Measurements from ENCODE around the gene OLA1. TPM values are rescaled to one million over a fixed set of nuclear protein-coding genes. Genes with fewer than 3 reads are reported as not detected.

The OLA1 gene
- total and polyA plus RNA-seq, 2 donors (not counting 1 experiment from before 2014, with no cell fraction given): 13.9 to 47.7 TPM

- no peak overlapping the region for H2AFZ ChIP-seq (ENCODE audit: insufficient read depth, low read depth, low read length, poor library complexity, severe bottlenecking)
- no peak overlapping the region for H3K4me2 ChIP-seq (replicated peaks; ENCODE audit: low read depth, low read length, poor library complexity, severe bottlenecking)
- 93% methylated on average over 3 of the region's 3 CpGs for WGBS (ENCODE audit: insufficient coverage)
- no peak overlapping the region for H3K4me3 ChIP-seq (ENCODE audit: control extremely low read depth in 1 of 5, extremely low read depth in 1 of 5, insufficient read depth in 1 of 5, low read depth in 2 of 5, low read length in 4 of 5)
- intact Hi-C loops (cut with micrococcal nuclease): loop anchor here (10.0 kb wide), 1 partner anchor 251 kb away; no protein-coding TSS in a partner anchor
- CTCF ChIA-PET: no interaction called here
- peaks cover 2 to 11% of the 10 kb centered on the region in 2 experiments for H3K36me3 ChIP-seq (replicated peaks in 1 of 2; ENCODE audit: control extremely low read depth in 1 of 2, control insufficient read depth in 1 of 2, extremely low read depth in 1 of 2, insufficient read depth in 2 of 2, low read length in 1 of 2)
- no peaks in the 10 kb centered on the region for H3K9me3 Mint-ChIP-seq (ENCODE audit: insufficient read depth)
- H3K4me3 Mint-ChIP-seq: no peak overlapping the region
- POLR2A ChIA-PET: no interaction called here
- H3K27ac ChIP-seq (ENCODE audit: low read length in 2 of 2): no peak overlapping the region
- peaks cover 26% of the 10 kb centered on the region for H3K4me1 Mint-ChIP-seq
- peaks cover 86% of the 10 kb centered on the region for H3K79me2 ChIP-seq (ENCODE audit: control insufficient read depth, insufficient read depth, low read length)
- H4K20me1 ChIP-seq (ENCODE audit: control insufficient read depth, insufficient read depth, low read length, poor library complexity, severe bottlenecking): peaks cover 13% of the 10 kb centered on the region
- no peaks in the 10 kb centered on the region for H3K27me3 ChIP-seq (replicated peaks in 1 of 4; ENCODE audit: control extremely low read depth in 1 of 4, control insufficient read depth in 3 of 4, insufficient read depth in 4 of 4, low read length in 3 of 4)
- peaks cover 7 to 12% of the 10 kb centered on the region in 2 donors for H3K4me1 ChIP-seq (ENCODE audit: control insufficient read depth in 2 of 2, insufficient read depth in 2 of 2, low read length in 2 of 2)
- ATAC-seq (ENCODE audit: low read depth): no peak
- H3K27ac Mint-ChIP-seq: no peak overlapping the region
- no peak for DNase-seq
- no peak overlapping the region for H3K9ac ChIP-seq (ENCODE audit: low read length)
- no peak for TF ChIP-seq EZH2 (IDR thresholded peaks at IDR 0.05; ENCODE audit: borderline replicate concordance, insufficient read depth, low read depth, low read length, poor library complexity, severe bottlenecking)
- TF ChIP-seq CTCF (IDR thresholded peaks at IDR 0.05): no peak
- no peaks in the 10 kb centered on the region for H3K9me3 ChIP-seq (ENCODE audit: control extremely low read depth in 1 of 3, control insufficient read depth in 2 of 3, insufficient read depth in 1 of 3, low read length in 2 of 3)
- no peaks in the 10 kb centered on the region for H3K27me3 Mint-ChIP-seq
Measured at GRCh38 chr2:174243812-174244211, 4.5 kb downstream of the OLA1 start.

GRCh38 chr2:174240097-174240496 is 8.2 kb downstream of the OLA1 start:
- ChIA-PET CTCF (no interaction called here), POLR2A (no interaction called here)
- H3K4me3 ChIP-seq (ENCODE audit: control extremely low read depth in 1 of 5, extremely low read depth in 1 of 5, insufficient read depth in 1 of 5, low read depth in 2 of 5, low read length in 4 of 5): no peak overlapping the region
- H4K20me1 ChIP-seq (ENCODE audit: control insufficient read depth, insufficient read depth, low read length, poor library complexity, severe bottlenecking): peaks cover 25% of the 10 kb centered on the region
- H3K9ac ChIP-seq (ENCODE audit: low read length): no peak overlapping the region
- H3K4me2 ChIP-seq (replicated peaks; ENCODE audit: low read depth, low read length, poor library complexity, severe bottlenecking): no peak overlapping the region
- H2AFZ ChIP-seq (ENCODE audit: insufficient read depth, low read depth, low read length, poor library complexity, severe bottlenecking): no peak overlapping the region
- ATAC-seq (ENCODE audit: low read depth) (no peak), DNase-seq (no peak)
- H3K27me3 ChIP-seq (replicated peaks in 1 of 4; ENCODE audit: control extremely low read depth in 1 of 4, control insufficient read depth in 3 of 4, insufficient read depth in 4 of 4, low read length in 3 of 4): no peaks in the 10 kb centered on the region
- Mint-ChIP-seq H3K27ac (no peak overlapping the region), H3K9me3 (ENCODE audit: insufficient read depth) (no peaks in the 10 kb centered on the region), H3K4me3 (no peak overlapping the region), H3K27me3 (no peaks in the 10 kb centered on the region), H3K4me1 (peaks cover 13% of the 10 kb centered on the region)
- no peak overlapping the region for H3K27ac ChIP-seq (ENCODE audit: low read length in 2 of 2)
- H3K36me3 ChIP-seq (replicated peaks in 1 of 2; ENCODE audit: control extremely low read depth in 1 of 2, control insufficient read depth in 1 of 2, extremely low read depth in 1 of 2, insufficient read depth in 2 of 2, low read length in 1 of 2): peaks cover 0 to 13% of the 10 kb centered on the region in 2 experiments
- no peaks in the 10 kb centered on the region for H3K4me1 ChIP-seq (ENCODE audit: control insufficient read depth in 2 of 2, insufficient read depth in 2 of 2, low read length in 2 of 2)
- intact Hi-C loops (cut with micrococcal nuclease): loop anchor here (10.0 kb wide), 1 partner anchor 255 kb away; no protein-coding TSS in a partner anchor
- WGBS (ENCODE audit: insufficient coverage): 100% methylated on average over 1 of the region's 1 CpG
- TF ChIP-seq EZH2 (IDR thresholded peaks at IDR 0.05; ENCODE audit: borderline replicate concordance, insufficient read depth, low read depth, low read length, poor library complexity, severe bottlenecking) (no peak), CTCF (IDR thresholded peaks at IDR 0.05) (no peak)
- peaks cover 83% of the 10 kb centered on the region for H3K79me2 ChIP-seq (ENCODE audit: control insufficient read depth, insufficient read depth, low read length)
- H3K9me3 ChIP-seq (ENCODE audit: control extremely low read depth in 1 of 3, control insufficient read depth in 2 of 3, insufficient read depth in 1 of 3, low read length in 2 of 3): no peaks in the 10 kb centered on the region

Measured in B cell (primary cell).